WI38 (cell line): ENCODE data around the gene BARX2.

Experiments used
- H3K4me3 ChIP-seq: 2 replicates; pipeline ENCODE4 v1.5.1; 2011; ENCODE audit warnings: low read depth, mild to moderate bottlenecking, control low read depth, low read length
- CTCF ChIP-seq: IDR thresholded peaks from 2 replicates; pipeline ENCODE4 v1.5.1; 2012; ENCODE audit warnings: low read depth, mild to moderate bottlenecking, control low read depth, low read length

BARX2 gene

GRCh38 chr11:129374993-129375750 is 476 bp upstream of the BARX2 start:
- TF ChIP-seq CTCF, result no peak
- H3K4me3 ChIP-seq, result no peak overlapping the region

- TF ChIP-seq CTCF, result no peak
- H3K4me3 ChIP-seq, result no peak overlapping the region
Measured at GRCh38 chr11:129376658-129377341, 1.2 kb downstream of the BARX2 start.

- TF ChIP-seq CTCF, result no peak
- H3K4me3 ChIP-seq, result no peak overlapping the region
Measured at GRCh38 chr11:129377739-129378138, 2.1 kb downstream of the BARX2 start.

GRCh38 chr11:129380413-129380812 is 4.8 kb downstream of the BARX2 start:
- TF ChIP-seq CTCF, result no peak
- H3K4me3 ChIP-seq, result no peak overlapping the region

- no peak overlapping the region for H3K4me3 ChIP-seq
- no peak for TF ChIP-seq CTCF
Measured at GRCh38 chr11:129382583-129382982, 6.9 kb downstream of the BARX2 start.

- no peak for TF ChIP-seq CTCF
- H3K4me3 ChIP-seq, result no peak overlapping the region
Measured at GRCh38 chr11:129383060-129383459, 7.4 kb downstream of the BARX2 start.

- H3K4me3 ChIP-seq, result no peak overlapping the region
- no peak for TF ChIP-seq CTCF
Measured at GRCh38 chr11:129383502-129383901, 7.9 kb downstream of the BARX2 start.
